Stimulated activated memory B cell treated with anti-CD40 and anti-IgM and Interleukin-4, amounts not matched to agents 10 μg/mL and 1 μg/mL and 100 μg/mL, for 72 hours (primary cell): ENCODE results near the gene CCDC138.

Experiments used
- ATAC-seq: fragments of 150-1000 bp; cut with Tn5 transposase; 2 replicates; pipeline ENCODE4 v1.10.0; 2021
- H3K27ac Mint-ChIP-seq: one replicate; pipeline ENCODE4 v1.8.0; 2022; ENCODE audit warnings: mild to moderate bottlenecking, mixed read lengths
- H3K27me3 Mint-ChIP-seq: one replicate; pipeline ENCODE4 v1.8.0; 2022; ENCODE audit warnings: mixed read lengths
- H3K36me3 Mint-ChIP-seq: one replicate; pipeline ENCODE4 v1.8.0; 2022; ENCODE audit warnings: mixed read lengths
- H3K4me1 Mint-ChIP-seq: one replicate; pipeline ENCODE4 v1.8.0; 2022; ENCODE audit warnings: mixed read lengths
- H3K4me3 Mint-ChIP-seq: one replicate; pipeline ENCODE4 v1.8.0; 2022; ENCODE audit warnings: mild to moderate bottlenecking, moderate library complexity, mixed read lengths
- H3K9me3 Mint-ChIP-seq: one replicate; pipeline ENCODE4 v1.8.0; 2022; ENCODE audit warnings: mixed read lengths

The CCDC138 gene

DNA sequence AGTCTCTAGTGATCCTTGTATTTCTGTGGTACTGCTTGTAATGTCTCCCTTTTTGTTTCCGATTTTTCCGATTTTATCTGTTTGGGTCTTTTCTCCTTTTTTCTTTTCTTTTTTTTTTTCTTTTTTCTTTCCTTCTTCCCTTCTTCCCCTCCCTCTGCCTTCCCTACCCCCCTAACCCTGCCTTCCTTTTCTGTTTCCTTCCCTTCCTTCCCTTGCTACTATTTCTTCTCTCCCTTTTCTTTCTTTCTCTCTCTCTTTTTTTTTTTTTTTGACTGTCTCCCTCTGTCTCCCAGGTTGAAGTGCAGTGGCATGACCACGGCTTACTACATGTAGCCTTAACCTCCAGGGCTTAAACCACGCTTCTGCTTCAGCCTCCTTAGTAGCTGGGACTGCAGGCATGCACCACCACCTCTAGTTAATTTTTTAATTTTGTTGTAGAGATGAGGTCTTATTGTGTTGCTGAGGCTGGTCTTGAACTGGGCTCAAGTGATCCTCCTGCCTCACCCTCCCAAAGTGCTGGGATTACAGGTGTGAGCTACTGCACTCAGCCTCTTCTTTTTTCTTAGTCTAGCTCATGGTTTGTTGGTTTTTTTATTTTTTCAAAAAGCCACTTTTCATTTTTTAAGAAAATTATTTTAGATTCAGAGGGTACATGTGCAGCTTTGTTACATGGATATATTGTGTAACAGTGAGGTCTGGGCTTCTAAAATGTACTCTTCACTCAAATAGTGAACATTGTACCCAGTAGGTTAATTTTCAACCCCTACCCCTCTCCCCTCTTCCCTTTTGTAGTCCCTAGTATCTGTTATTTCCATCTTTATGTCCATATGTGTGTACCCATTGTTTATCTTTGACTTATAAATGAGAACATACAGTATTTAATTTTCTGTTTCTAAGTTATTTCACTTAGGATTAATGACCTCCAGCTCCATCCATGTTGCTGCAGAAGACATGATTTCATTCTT lies 24.7 kb downstream of the CCDC138 start:
- Mint-ChIP-seq H3K36me3 (peaks cover 66% of the 10 kb centered on the region), H3K4me3 (no peak overlapping the region), H3K27me3 (no peaks in the 10 kb centered on the region), H3K9me3 (peaks cover 15% of the 10 kb centered on the region), H3K27ac (no peak overlapping the region), H3K4me1 (peaks cover 7% of the 10 kb centered on the region)
- ATAC-seq = no peak

DNA sequence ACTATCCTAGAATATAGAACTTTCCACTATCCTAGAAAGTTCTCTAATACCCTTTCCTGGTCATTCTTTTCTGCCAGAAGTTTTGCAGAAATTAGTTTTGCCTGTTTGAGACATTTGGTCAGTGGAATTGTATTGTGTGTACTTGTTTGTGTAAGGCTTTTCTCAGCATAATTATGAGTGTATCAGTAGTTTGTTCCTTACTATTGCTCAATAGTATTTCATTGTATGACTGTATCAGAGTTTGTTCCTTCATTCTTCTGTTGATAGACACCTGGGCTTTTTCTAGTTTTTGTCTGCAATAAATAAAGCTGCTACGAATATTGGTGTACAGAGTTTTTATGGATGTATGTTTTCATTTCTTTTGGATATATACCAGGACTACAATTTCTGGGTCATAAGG lies 27.2 kb downstream of the CCDC138 start:
- no peak for ATAC-seq
- Mint-ChIP-seq H3K4me1 (peaks cover 4% of the 10 kb centered on the region), H3K36me3 (peaks cover 62% of the 10 kb centered on the region), H3K4me3 (no peak overlapping the region), H3K27ac (no peak overlapping the region), H3K9me3 (peaks cover 13% of the 10 kb centered on the region), H3K27me3 (no peaks in the 10 kb centered on the region)

DNA sequence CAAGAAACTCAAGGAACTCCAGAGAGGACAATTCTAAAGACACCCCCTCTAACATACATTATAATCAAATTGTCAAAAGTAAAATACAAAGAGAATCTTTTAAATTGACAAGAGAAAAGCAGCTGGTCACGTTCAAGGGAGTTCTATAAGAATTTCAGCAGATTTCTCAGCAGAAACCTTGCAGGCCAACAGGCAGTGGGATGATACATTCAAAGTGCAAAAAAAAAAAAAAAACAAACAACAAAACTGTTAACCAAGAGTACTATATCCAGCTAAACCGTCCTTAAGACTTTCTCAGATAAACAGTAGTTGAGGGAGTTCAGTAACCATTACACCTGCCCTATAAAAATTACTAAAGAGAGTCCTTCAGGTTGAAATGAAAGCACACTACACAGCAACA lies 33.9 kb downstream of the CCDC138 start:
- Mint-ChIP-seq H3K4me1 (no peaks in the 10 kb centered on the region), H3K36me3 (peaks cover 49% of the 10 kb centered on the region), H3K27me3 (no peaks in the 10 kb centered on the region), H3K9me3 (peaks cover 7% of the 10 kb centered on the region), H3K4me3 (no peak overlapping the region), H3K27ac (no peak overlapping the region)
- ATAC-seq = no peak

DNA sequence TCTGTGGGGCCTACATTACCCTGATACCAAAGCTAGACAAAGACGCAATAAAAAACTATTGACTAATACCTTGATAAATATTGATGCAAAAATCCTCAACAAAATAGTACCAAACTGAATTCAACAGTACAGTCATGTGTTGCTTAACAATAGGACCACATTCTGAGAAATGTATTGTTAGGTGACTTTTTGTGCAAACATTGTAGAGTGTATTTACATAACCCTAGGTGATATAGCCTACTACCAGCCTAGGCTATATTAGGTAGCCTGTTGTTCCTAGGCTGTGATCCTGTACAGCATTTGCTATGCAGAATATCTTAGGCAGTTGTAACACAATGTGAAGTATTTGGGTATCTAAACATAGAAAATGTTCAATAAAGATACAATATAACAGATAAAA lies 36.7 kb downstream of the CCDC138 start:
- ATAC-seq = no peak
- Mint-ChIP-seq H3K36me3 (peaks cover 44% of the 10 kb centered on the region), H3K4me1 (no peaks in the 10 kb centered on the region), H3K27me3 (no peaks in the 10 kb centered on the region), H3K27ac (no peak overlapping the region), H3K9me3 (peaks cover 7% of the 10 kb centered on the region), H3K4me3 (no peak overlapping the region)

DNA sequence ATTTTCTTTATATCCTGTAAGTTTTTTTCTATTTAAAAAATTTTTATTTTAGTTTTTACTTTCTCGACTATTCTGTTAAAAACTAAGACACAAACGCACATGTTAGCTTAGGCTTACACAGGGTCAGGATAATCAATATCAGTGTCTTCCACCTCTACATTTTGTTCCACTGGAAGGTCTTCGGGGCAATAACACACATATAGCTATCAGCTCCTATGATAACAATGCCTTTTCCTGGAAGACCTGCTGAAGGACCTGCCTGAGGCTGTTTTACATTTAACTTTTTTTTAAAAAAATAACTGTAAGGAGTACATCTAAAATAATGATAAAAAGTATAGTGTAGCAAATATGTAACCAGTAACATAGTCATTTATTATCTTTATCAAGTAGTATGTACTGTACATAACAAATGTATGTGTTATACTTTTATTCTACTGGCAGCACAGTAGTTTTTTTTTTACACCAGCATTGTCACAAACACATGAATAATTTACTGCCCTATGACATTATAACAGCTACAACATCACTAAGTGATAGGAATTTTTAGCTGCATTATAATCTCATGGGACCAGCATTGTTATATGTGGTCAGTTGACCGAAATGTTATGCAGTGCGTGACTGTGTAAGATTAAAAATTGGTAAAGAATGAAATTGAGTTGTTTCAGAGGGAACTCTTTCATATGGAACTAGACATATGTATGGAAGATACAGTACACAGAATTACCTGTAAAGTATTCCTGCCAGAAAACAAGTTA lies 37.9 kb downstream of the CCDC138 start:
- no peak for ATAC-seq
- peaks cover 36% of the 10 kb centered on the region for H3K36me3 Mint-ChIP-seq
- no peaks in the 10 kb centered on the region for H3K27me3 Mint-ChIP-seq
- H3K27ac Mint-ChIP-seq = no peak overlapping the region
- H3K9me3 Mint-ChIP-seq = peaks cover 7% of the 10 kb centered on the region
- H3K4me3 Mint-ChIP-seq = no peak overlapping the region
- no peaks in the 10 kb centered on the region for H3K4me1 Mint-ChIP-seq

DNA sequence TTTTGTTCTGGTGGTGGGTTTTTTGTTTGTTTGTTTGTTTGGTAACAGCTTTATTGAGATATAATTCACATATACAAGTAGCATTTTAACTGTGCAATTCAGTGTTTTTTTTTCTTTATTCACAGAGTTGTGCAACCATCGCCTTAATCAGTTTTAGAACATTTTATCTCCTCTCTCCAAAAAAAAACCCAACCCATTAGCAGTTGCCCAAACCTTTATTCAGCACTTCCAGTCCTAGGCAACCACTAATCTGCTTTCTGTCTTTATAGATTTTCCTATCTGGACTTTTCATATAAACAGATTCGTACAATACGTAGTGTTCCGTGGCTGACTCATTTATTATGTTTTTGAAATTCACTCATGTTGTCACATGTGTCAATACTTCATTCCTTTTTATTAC lies 38.7 kb downstream of the CCDC138 start:
- Mint-ChIP-seq H3K27ac (no peak overlapping the region), H3K36me3 (peaks cover 29% of the 10 kb centered on the region), H3K9me3 (peaks cover under 1% of the 10 kb centered on the region), H3K4me1 (no peaks in the 10 kb centered on the region), H3K4me3 (no peak overlapping the region), H3K27me3 (no peaks in the 10 kb centered on the region)
- ATAC-seq = no peak

DNA sequence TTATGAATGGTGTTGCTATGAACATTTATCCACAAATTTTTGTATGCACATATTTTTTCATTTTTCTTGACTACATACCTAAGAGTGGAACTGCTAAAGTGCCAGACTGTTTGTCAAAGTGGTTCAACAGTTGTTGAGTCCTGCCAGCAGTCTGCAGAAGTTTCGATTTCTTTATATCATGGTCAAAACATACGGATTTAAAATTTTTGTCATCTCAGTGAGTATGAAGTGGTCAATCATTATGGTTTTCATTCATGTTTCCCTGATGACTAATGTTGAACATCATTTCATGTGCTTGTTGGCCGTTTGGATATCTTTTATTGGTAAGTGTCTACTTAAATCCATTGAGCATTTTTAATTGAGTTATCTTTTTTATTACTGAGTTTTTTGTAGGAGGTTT lies 39.2 kb downstream of the CCDC138 start:
- Mint-ChIP-seq H3K27ac (no peak overlapping the region), H3K27me3 (no peaks in the 10 kb centered on the region), H3K36me3 (peaks cover 26% of the 10 kb centered on the region), H3K4me1 (no peaks in the 10 kb centered on the region), H3K9me3 (no peaks in the 10 kb centered on the region), H3K4me3 (no peak overlapping the region)
- no peak for ATAC-seq

DNA sequence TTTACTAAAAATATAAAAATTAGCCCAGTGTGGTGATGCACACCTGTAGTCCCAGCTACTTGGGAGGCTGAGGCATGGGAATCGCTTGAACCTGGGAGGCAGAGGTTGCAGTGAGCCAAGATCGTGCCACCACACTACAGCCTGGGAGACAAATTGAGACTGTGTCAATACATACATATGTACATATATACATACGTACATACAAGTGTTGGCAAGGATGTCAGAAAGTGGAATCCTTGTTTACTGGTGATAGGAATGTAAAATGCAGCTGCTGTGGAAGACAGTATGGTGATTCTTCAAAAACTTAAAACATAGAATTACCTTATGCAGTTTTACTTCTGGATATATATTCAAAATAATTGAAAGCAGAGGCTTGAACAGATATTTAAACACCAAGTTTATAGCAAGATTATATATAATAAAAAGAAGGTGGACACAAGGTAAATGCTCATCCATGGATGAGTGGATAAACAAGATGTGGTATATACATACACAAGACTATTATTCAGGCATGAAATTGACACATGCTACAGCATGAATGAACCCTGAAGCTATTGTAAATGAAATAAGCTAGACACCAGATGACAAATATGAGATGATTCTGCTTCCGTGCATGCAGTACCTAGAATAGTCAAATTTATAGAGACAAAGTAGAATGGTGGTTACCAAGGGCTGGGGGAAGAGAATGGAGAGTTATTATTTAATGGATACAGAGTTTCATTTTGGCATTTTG lies 43.2 kb downstream of the CCDC138 start:
- H3K4me1 Mint-ChIP-seq = peaks cover 8% of the 10 kb centered on the region

DNA sequence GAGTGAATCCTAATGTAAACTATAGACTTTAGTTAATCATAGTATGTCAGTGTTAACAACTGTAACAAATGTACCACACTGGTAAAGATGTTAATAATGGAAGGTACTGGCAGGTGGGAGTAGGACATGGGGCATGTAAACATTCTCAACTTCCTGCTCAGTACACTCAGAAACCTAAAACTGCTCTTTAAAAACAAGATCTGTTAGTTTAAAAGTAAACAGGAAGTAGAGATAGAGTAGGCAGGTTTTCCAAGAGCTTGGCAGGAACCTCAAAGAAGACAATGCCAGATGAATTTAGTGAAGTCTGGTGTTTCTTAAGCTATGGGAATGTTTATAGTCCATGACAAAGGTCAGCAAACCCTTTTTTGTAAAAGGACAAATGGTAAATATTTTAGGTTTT lies 46.6 kb downstream of the CCDC138 start:
- no peak overlapping the region for H3K27ac Mint-ChIP-seq
- H3K36me3 Mint-ChIP-seq = peaks cover 36% of the 10 kb centered on the region
- no peak for ATAC-seq
- peaks cover 8% of the 10 kb centered on the region for H3K4me1 Mint-ChIP-seq
- no peak overlapping the region for H3K4me3 Mint-ChIP-seq
- peaks cover 6% of the 10 kb centered on the region for H3K9me3 Mint-ChIP-seq
- no peaks in the 10 kb centered on the region for H3K27me3 Mint-ChIP-seq

More for the DNA sequence above, 43.2 kb downstream of the CCDC138 start:
- no peak overlapping the region for H3K4me3 Mint-ChIP-seq
- no peak for ATAC-seq
- no peaks in the 10 kb centered on the region for H3K9me3 Mint-ChIP-seq
- peaks cover 30% of the 10 kb centered on the region for H3K36me3 Mint-ChIP-seq
- H3K27ac Mint-ChIP-seq = no peak overlapping the region
- H3K27me3 Mint-ChIP-seq = no peaks in the 10 kb centered on the region

DNA sequence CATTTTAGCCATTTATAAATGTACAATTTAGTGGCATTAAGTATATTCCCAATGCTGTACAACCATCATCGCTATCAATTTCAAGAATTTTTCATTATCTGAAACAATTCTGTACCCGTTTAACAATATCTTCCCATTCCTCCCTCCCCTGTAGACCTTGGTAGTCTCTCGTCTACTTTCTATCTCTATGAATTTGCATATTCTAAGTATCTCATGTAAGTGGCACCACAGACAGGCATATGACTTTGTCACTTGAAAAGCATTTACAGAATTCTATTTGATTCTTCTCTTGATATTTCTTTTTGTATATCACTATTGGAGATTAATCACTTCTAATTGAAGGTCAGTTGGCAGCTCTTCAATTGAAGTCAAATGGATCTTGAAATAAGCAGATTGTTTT lies 48.0 kb downstream of the CCDC138 start:
- Mint-ChIP-seq H3K4me3 (no peak overlapping the region), H3K9me3 (peaks cover 6% of the 10 kb centered on the region)
- ATAC-seq = no peak

DNA sequence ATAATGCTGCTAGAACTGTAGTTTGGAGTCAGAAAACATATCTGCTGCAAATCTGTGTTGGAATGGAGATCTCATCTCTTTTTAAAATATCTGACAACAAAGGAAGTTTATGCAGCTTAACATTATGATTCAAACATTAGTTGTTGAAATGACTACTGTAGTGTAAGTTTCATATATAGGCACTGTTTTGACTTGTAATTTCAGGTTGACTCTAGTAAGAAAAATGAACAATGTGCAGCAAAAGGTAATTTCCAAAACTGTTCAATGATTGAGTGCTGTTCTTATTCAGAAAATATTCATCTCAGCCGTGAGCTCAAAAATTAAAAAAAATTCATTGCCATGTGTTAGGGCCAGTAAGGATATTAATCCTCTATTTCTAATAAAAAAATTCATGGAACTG lies 48.5 kb downstream of the CCDC138 start:
- no peak overlapping the region for H3K4me3 Mint-ChIP-seq
- no peak for ATAC-seq
- H3K36me3 Mint-ChIP-seq = peaks cover 45% of the 10 kb centered on the region
- H3K4me1 Mint-ChIP-seq = peaks cover 8% of the 10 kb centered on the region
- H3K27me3 Mint-ChIP-seq = no peaks in the 10 kb centered on the region
- peaks cover 6% of the 10 kb centered on the region for H3K9me3 Mint-ChIP-seq
- no peak overlapping the region for H3K27ac Mint-ChIP-seq

More for the DNA sequence above, 48.0 kb downstream of the CCDC138 start:
- Mint-ChIP-seq H3K4me1 (peaks cover 8% of the 10 kb centered on the region), H3K36me3 (peaks cover 41% of the 10 kb centered on the region), H3K27me3 (no peaks in the 10 kb centered on the region), H3K27ac (no peak overlapping the region)

DNA sequence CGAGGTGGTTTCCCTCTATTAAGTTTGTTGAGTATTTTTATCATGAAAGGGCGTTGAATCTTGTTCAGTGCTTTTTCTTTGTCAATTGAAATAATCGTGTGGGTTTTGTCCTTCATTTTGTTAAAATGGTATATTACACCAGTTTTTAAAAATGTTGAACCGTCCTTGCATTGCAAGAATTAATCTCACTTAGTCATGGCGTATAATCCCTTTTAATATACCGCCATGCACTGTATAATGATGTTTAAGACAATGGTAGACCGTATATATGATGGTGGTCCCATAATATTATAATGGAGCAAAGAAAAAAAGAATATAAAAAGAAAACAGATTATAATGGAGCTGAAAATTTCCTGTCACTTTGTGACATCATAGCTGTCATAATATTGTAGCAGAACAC lies 50.6 kb downstream of the CCDC138 start:
- ATAC-seq = no peak
- Mint-ChIP-seq H3K27ac (no peak overlapping the region), H3K9me3 (peaks cover 15% of the 10 kb centered on the region), H3K27me3 (no peaks in the 10 kb centered on the region), H3K4me3 (no peak overlapping the region), H3K36me3 (peaks cover 67% of the 10 kb centered on the region), H3K4me1 (peaks cover 8% of the 10 kb centered on the region)

DNA sequence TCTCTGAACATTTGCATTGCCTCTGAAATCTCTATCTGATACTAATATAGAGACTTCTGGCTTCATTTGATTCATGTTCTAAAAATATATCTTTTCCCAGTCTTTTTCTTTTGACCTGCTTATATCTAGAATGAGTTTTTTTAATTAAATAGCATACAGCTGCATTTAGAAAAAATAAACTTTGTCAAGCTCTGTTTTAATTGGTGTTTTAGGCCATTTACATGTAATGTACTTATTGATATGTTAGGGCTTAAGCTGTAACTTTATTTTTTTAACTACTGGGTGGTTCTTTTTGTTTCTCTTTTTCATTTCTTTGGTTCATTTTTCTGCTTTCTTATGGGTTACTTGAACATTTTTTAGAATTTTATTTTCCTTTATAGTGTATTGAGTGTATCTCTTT lies 54.9 kb downstream of the CCDC138 start:
- Mint-ChIP-seq H3K4me3 (no peak overlapping the region), H3K36me3 (peaks cover 68% of the 10 kb centered on the region), H3K27me3 (no peaks in the 10 kb centered on the region), H3K4me1 (no peaks in the 10 kb centered on the region), H3K27ac (no peak overlapping the region), H3K9me3 (peaks cover 9% of the 10 kb centered on the region)
- no peak for ATAC-seq

DNA sequence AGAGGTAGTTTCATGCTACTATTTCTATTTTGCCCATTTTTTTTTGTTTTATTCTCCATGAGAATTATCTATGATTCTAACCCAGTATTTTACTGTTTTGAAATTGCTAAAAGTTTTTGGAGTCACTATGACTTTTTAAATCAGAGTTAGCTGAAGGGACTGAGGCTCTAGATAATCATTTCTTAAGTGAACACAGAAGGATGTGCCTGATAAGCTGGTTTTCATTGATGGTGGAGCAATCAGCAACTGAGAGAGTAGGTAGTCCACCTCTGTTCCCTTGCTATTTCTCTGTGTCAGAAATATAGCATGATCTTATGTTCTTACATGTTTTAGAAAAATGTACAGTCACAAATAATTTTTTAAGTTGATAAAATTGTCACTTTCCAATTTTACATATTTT lies 59.4 kb downstream of the CCDC138 start:
- H3K27ac Mint-ChIP-seq = no peak overlapping the region
- no peaks in the 10 kb centered on the region for H3K27me3 Mint-ChIP-seq
- peaks cover 63% of the 10 kb centered on the region for H3K36me3 Mint-ChIP-seq
- ATAC-seq = no peak
- H3K9me3 Mint-ChIP-seq = peaks cover 3% of the 10 kb centered on the region
- no peak overlapping the region for H3K4me3 Mint-ChIP-seq
- H3K4me1 Mint-ChIP-seq = no peaks in the 10 kb centered on the region

DNA sequence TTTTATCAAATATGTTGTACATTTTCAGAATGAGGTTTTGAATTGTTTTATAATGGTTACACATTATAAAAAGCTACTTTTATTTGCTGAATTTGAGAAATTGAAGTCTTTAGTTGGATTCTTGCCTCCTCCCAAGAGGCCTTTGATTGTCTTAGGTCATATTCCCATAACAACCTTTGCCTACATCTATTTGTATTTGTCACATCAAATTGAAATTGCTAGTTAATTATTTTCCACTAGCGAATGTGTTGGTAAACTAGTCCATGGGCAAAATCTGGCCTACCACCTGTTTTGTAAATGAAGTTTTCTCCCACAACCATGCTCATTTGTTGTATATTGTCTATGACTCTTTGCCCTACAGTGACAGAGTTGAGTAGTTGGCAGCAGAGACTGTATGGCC lies 60.4 kb downstream of the CCDC138 start:
- no peak overlapping the region for H3K4me3 Mint-ChIP-seq
- peaks cover 62% of the 10 kb centered on the region for H3K36me3 Mint-ChIP-seq
- no peak overlapping the region for H3K27ac Mint-ChIP-seq
- H3K27me3 Mint-ChIP-seq = no peaks in the 10 kb centered on the region
- no peaks in the 10 kb centered on the region for H3K4me1 Mint-ChIP-seq
- H3K9me3 Mint-ChIP-seq = peaks cover 2% of the 10 kb centered on the region
- no peak for ATAC-seq
